Measurements from ENCODE around the gene NUTM2G. TPM values are rescaled to one million over a fixed set of nuclear protein-coding genes. Genes with fewer than 3 reads are reported as not detected.
A peak's percentile ranks its signal among the peaks of the same experiment; 100 is the strongest.
"Not testable (repeated sequence)": the region's sequence is repeated elsewhere in the genome, so short reads cannot be mapped to it uniquely, and the experiment has no call there.

Gene NUTM2G
- total RNA-seq, 1 experiment from 2014 or later: not detected

GRCh38 chr9:96934706-96935105 is 6.1 kb downstream of the NUTM2G start:
- DNase-seq (ENCODE audit: low read depth, low spot score); CTCF ChIA-PET; POLR2A ChIA-PET; H3K27ac ChIP-seq (ENCODE audit: low read length); intact Hi-C loops (cut with micrococcal nuclease; ENCODE audit: unreplicated experiment); BruUV-seq (replicated peaks); in situ Hi-C loops (cut with HindIII; ENCODE audit: low pct_unique_long_range_greater_than_20kb, low sequenced_read_pairs); H3K36me3 ChIP-seq (ENCODE audit: control insufficient read depth, insufficient read depth, low read length); H3K27me3 ChIP-seq (ENCODE audit: control insufficient read depth, insufficient read depth, low read length); H3K4me1 ChIP-seq (ENCODE audit: control insufficient read depth, insufficient read depth, low read length); H3K9me3 ChIP-seq (ENCODE audit: control insufficient read depth, insufficient read depth, low read depth, low read length); H3K4me3 ChIP-seq (ENCODE audit: low read depth in 2 of 2, low read length in 2 of 2); ATAC-seq: not testable (repeated sequence)

- H3K4me3 ChIP-seq (ENCODE audit: low read depth in 2 of 2, low read length in 2 of 2): not testable (repeated sequence)
Measured at GRCh38 chr9:96935401-96935800, 6.8 kb downstream of the NUTM2G start.

GRCh38 chr9:96937442-96937841 is 8.8 kb downstream of the NUTM2G start:
- in situ Hi-C loops (cut with HindIII; ENCODE audit: low pct_unique_long_range_greater_than_20kb, low sequenced_read_pairs); BruUV-seq (replicated peaks); CTCF ChIA-PET; H3K27ac ChIP-seq (ENCODE audit: low read length); H3K4me1 ChIP-seq (ENCODE audit: control insufficient read depth, insufficient read depth, low read length); H3K4me3 ChIP-seq (ENCODE audit: low read depth in 2 of 2, low read length in 2 of 2); intact Hi-C loops (cut with micrococcal nuclease; ENCODE audit: unreplicated experiment); DNase-seq (ENCODE audit: low read depth, low spot score); H3K9me3 ChIP-seq (ENCODE audit: control insufficient read depth, insufficient read depth, low read depth, low read length); POLR2A ChIA-PET; H3K36me3 ChIP-seq (ENCODE audit: control insufficient read depth, insufficient read depth, low read length); H3K27me3 ChIP-seq (ENCODE audit: control insufficient read depth, insufficient read depth, low read length): not testable (repeated sequence)
- ATAC-seq: peak; percentile 28; the same call in 1 of the 2 replicates

More at GRCh38 chr9:96935401-96935800, 6.8 kb downstream of the NUTM2G start:
- H3K9me3 ChIP-seq (ENCODE audit: control insufficient read depth, insufficient read depth, low read depth, low read length); ATAC-seq; H3K27ac ChIP-seq (ENCODE audit: low read length); CTCF ChIA-PET; BruUV-seq (replicated peaks); in situ Hi-C loops (cut with HindIII; ENCODE audit: low pct_unique_long_range_greater_than_20kb, low sequenced_read_pairs); DNase-seq (ENCODE audit: low read depth, low spot score); POLR2A ChIA-PET; intact Hi-C loops (cut with micrococcal nuclease; ENCODE audit: unreplicated experiment); H3K4me1 ChIP-seq (ENCODE audit: control insufficient read depth, insufficient read depth, low read length); H3K27me3 ChIP-seq (ENCODE audit: control insufficient read depth, insufficient read depth, low read length); H3K36me3 ChIP-seq (ENCODE audit: control insufficient read depth, insufficient read depth, low read length): not testable (repeated sequence)

- H3K36me3 ChIP-seq (ENCODE audit: control insufficient read depth, insufficient read depth, low read length); ATAC-seq; H3K9me3 ChIP-seq (ENCODE audit: control insufficient read depth, insufficient read depth, low read depth, low read length); in situ Hi-C loops (cut with HindIII; ENCODE audit: low pct_unique_long_range_greater_than_20kb, low sequenced_read_pairs); H3K27me3 ChIP-seq (ENCODE audit: control insufficient read depth, insufficient read depth, low read length); intact Hi-C loops (cut with micrococcal nuclease; ENCODE audit: unreplicated experiment); H3K4me3 ChIP-seq (ENCODE audit: low read depth in 2 of 2, low read length in 2 of 2); CTCF ChIA-PET; H3K27ac ChIP-seq (ENCODE audit: low read length); DNase-seq (ENCODE audit: low read depth, low spot score); H3K4me1 ChIP-seq (ENCODE audit: control insufficient read depth, insufficient read depth, low read length); POLR2A ChIA-PET; BruUV-seq (replicated peaks): not testable (repeated sequence)
Measured at GRCh38 chr9:96938957-96939665, 10.5 kb downstream of the NUTM2G start.

GRCh38 chr9:96940982-96941381 is 12.3 kb downstream of the NUTM2G start:
- H3K9me3 ChIP-seq (ENCODE audit: control insufficient read depth, insufficient read depth, low read depth, low read length); H3K27me3 ChIP-seq (ENCODE audit: control insufficient read depth, insufficient read depth, low read length); H3K4me3 ChIP-seq (ENCODE audit: low read depth in 2 of 2, low read length in 2 of 2); in situ Hi-C loops (cut with HindIII; ENCODE audit: low pct_unique_long_range_greater_than_20kb, low sequenced_read_pairs); DNase-seq (ENCODE audit: low read depth, low spot score); intact Hi-C loops (cut with micrococcal nuclease; ENCODE audit: unreplicated experiment); H3K27ac ChIP-seq (ENCODE audit: low read length); BruUV-seq (replicated peaks); POLR2A ChIA-PET; CTCF ChIA-PET; ATAC-seq; H3K4me1 ChIP-seq (ENCODE audit: control insufficient read depth, insufficient read depth, low read length); H3K36me3 ChIP-seq (ENCODE audit: control insufficient read depth, insufficient read depth, low read length): not testable (repeated sequence)

GRCh38 chr9:96941628-96942027 is 13.0 kb downstream of the NUTM2G start:
- in situ Hi-C loops (cut with HindIII; ENCODE audit: low pct_unique_long_range_greater_than_20kb, low sequenced_read_pairs); CTCF ChIA-PET; BruUV-seq (replicated peaks): not testable (repeated sequence)

GRCh38 chr9:96942181-96942580 is 13.5 kb downstream of the NUTM2G start:
- CTCF ChIA-PET; H3K36me3 ChIP-seq (ENCODE audit: control insufficient read depth, insufficient read depth, low read length); H3K4me3 ChIP-seq (ENCODE audit: low read depth in 2 of 2, low read length in 2 of 2); intact Hi-C loops (cut with micrococcal nuclease; ENCODE audit: unreplicated experiment); in situ Hi-C loops (cut with HindIII; ENCODE audit: low pct_unique_long_range_greater_than_20kb, low sequenced_read_pairs); DNase-seq (ENCODE audit: low read depth, low spot score); H3K27ac ChIP-seq (ENCODE audit: low read length); ATAC-seq; H3K27me3 ChIP-seq (ENCODE audit: control insufficient read depth, insufficient read depth, low read length); POLR2A ChIA-PET; H3K4me1 ChIP-seq (ENCODE audit: control insufficient read depth, insufficient read depth, low read length); H3K9me3 ChIP-seq (ENCODE audit: control insufficient read depth, insufficient read depth, low read depth, low read length); BruUV-seq (replicated peaks): not testable (repeated sequence)

More at GRCh38 chr9:96941628-96942027, 13.0 kb downstream of the NUTM2G start:
- DNase-seq (ENCODE audit: low read depth, low spot score); ATAC-seq; H3K4me3 ChIP-seq (ENCODE audit: low read depth in 2 of 2, low read length in 2 of 2); H3K27ac ChIP-seq (ENCODE audit: low read length); intact Hi-C loops (cut with micrococcal nuclease; ENCODE audit: unreplicated experiment); H3K27me3 ChIP-seq (ENCODE audit: control insufficient read depth, insufficient read depth, low read length); POLR2A ChIA-PET; H3K36me3 ChIP-seq (ENCODE audit: control insufficient read depth, insufficient read depth, low read length); H3K4me1 ChIP-seq (ENCODE audit: control insufficient read depth, insufficient read depth, low read length); H3K9me3 ChIP-seq (ENCODE audit: control insufficient read depth, insufficient read depth, low read depth, low read length): not testable (repeated sequence)

Measured in Panc1 (cell line).